Posterior cingulate gyrus (tissue), 11 donors: ENCODE results near the gene NR2F6.
A peak's percentile ranks its signal among the peaks of the same experiment; 100 is the strongest.

Experiments used
- DNase-seq, 10 donors: peaks; one replicate each; pipeline versions ENCODE4 v3.0.0 to v3.0.0-alpha.2; 2020 to 2021; ENCODE audit warnings: mixed read lengths in 3 of 10
- intact Hi-C: fragments of 100-400 bp; cut with DNase I; formaldehyde crosslinking; loops from one replicate; pipeline ENCODE4 v1.15.1; 2023

Gene NR2F6

DNA sequence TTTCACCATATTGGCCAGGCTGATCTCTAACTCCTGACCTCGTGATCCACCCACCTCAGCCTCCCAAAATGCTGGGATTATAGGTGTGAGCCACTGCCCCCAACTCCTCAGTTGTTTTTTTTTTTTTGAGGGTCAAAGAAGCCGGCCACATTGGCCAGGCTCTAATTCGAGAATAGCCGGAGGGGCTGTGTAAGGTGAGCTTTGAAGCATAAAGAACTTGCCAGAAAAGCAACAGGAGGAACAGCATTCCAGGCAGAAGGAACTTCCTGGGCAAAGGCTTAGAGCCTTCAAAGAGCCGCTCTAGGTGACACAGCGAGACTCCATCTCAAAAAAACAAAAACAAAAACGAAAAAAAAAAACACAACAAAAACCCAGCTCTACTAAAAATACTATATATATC lies 20.3 kb upstream of the NR2F6 start:
- intact Hi-C loops = loop anchor here (5.0 to 10.0 kb wide), 2 partner anchors 41 to 51 kb away; partner anchors contain the start of genes DDA1, MRPL34 and USE1

DNA sequence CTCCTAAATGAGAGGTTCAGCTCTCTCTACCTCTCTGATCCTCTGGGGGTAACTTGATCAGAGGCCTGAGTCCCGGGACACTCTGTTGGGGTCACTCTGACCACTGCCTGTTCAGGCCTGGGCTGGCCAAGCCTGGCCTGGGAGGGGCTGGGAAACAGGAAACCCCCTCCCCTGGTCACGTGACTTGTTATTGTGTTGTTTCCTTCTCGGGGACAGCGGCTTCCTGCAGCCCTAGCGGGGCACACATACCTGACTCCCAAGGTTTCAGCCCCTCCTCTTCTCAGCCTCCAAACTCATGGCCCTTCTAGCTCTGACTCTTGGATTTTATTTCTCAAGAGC lies 18.9 kb upstream of the NR2F6 start, which contains the start of gene USHBP1:
USHBP1 (minus strand) TSS at position 105 of the 339 bp plus-strand sequence. CDS start 446 bp downstream, outside the sequence.
- DNase-seq = no peak
- intact Hi-C loops = loop anchor here (10.0 kb wide), 1 partner anchor 50 kb away; the partner anchor contains the start of gene USE1

More for the DNA sequence above, 20.3 kb upstream of the NR2F6 start:
- DNase-seq = no peak

DNA sequence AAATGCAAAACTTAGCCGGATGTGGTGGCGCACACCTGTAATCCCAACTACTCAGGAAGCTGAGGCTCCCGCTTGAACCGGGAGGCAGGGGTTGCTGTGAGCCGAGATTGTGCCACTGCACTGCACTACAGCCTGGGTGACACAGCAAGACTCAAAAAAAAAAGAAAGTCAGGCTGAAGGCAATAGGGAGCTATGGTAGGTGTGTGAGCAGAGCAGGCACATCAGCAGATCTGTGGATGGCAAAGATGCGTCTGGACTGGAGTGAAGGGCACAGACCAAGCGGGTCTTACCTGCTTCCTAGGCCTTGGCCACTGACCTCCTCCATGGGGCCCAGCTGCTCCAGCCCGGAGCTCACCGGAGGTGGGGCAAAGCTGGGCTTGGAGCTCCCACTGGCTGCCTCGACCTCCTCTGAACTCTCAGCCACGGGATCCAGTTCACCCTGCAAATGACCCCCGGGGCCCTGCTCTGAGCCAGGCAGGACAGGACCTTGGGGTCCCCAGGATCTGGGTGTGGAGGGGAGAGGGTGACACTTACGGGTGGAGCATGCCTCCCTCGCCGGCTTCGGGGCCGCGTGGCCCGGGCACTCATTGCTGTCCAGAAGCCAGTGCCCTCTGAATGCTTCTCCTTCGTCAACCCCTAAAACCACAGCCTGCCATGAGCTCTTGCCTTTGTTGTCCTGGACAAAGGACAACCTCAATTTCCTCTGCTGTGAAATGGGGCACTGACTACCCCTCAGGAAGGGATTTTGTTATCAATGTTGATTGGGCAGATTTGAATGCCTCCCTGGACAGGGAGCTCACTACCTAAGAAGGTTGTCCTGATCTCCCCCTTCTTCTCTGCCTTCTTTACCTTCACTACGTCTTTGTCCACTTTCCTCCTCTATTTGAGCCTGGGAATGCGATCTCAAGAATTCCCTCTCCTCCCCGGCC lies 18.3 kb upstream of the NR2F6 start:
- DNase-seq = no peak
- intact Hi-C loops = loop anchor here (10.0 kb wide), 1 partner anchor 49 kb away; the partner anchor contains the start of gene USE1

DNA sequence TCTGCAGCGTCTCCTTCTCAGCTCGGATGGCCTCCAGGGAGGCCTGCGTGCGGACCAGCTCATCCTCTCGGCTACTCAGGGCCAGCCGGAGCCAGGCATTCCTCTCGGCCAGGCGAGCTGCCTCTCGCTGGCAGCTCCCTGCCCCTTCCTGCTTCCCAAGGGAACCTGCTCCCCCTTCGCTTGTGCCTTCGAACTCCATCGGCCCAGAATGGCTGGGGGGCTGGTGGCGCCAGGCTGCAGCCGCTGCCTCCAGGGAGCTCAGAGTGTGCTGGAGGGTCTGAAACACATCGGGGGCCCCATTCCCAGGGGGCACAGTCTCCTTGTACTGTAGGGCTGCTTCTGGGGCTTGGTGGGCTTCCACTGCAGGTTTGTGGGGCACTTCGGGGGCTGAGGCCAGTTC lies 16.8 kb upstream of the NR2F6 start:
- no peak for DNase-seq
- intact Hi-C loops = loop anchor here (10.0 kb wide), 1 partner anchor 48 kb away; the partner anchor contains the start of gene USE1

DNA sequence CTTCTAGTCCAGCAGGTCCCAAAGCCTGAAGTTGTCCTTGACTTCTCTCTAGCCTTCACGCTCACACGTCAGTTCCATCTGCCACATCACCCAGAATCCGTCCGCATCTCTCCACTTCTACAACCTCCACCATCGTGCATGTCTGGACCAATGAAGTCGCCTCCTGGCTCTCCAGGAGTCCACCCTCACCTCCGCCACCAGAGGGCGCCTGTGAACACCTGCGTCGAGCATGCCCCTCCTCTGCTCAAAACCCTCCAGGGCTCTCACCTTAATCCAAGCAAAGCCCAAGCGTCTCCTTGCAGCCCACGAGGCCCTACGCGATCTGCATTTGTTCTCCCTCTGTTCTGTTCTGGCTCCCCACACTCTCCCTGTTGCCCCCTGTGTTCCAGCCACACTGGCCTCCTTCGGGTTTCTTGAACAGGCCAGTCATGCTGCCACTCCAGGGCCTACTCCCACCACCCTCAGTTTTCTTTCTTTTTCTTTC lies 15.2 kb upstream of the NR2F6 start:
- peak in 7 of 10 donors; percentile 31 to 89 (median 68) for DNase-seq
- intact Hi-C loops = loop anchor here (10.0 kb wide), 1 partner anchor 46 kb away; the partner anchor contains the start of gene USE1

DNA sequence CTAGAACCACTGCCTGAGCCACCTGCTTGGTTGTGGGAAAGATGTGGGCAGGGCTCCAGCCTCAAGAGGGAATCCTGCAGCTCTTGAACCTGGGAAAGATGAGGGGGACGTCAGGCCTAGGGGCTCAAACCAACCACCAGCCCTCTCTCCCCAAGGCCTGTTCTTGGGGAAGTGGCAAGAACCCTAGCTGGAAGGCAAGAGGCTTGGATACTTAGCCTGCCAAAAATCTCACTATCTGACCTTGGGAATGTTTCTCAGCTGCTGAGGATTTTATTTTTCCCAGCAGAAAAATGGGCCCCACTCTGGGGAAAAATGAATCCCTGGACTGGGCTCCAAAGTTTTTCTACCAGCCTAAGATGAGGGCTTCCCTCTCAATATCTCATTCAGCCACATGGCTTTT lies 14.2 kb upstream of the NR2F6 start:
- intact Hi-C loops = loop anchor here (10.0 kb wide), 1 partner anchor 45 kb away; the partner anchor contains the start of gene USE1
- DNase-seq = no peak

DNA sequence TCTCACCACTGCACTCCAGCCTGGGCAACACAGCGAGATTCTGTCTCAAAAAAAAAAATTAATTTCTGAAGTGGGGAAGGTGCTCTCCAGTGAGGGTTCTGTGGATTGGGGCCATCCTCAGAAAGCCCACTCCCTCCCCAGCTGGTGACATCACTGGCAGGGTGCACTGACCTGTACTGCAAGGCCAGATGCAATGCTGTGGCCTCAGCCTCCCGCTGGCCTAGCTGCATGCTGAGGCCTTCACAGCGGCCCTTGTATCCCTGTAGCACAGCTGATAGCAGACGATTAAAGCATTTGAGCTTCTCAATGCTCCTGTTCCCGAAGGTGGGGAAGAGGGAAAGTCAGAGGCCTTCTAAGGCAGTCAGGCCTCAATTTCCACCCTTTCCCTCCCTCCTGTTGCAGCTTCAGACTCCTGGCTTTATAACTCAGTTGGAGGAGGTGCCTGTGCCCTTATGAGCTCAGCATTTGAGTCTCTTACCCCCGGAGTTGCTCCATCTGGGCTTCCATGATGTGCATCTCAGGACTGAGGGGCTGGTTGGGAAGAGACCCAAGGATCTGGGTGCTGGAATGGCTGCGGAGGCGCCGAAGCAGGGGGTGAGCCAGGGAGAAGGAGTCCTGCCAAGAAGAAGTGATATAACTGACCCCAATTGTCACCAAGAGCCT lies 13.5 kb upstream of the NR2F6 start:
- intact Hi-C loops = no loop called here
- no peak for DNase-seq

DNA sequence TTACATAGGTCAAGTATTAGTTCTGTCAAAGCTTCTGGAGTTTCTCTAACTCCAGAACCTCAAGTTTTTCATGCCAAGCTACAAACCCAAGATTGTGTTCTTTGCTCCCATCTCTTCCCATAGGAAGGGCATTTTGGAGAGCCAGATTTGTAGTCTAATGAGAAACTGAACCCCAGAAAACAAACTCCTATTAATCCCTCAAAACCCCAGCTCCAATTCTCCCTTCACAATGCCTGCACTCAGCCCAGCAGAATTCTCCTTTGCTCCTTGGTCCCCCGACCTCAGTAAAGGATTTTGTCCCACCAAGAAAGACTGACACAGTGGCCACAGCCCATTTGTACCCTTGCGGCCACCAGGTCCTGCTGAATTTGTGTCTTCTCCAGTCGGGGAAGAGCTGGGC lies 10.4 kb upstream of the NR2F6 start:
- no peak for DNase-seq
- intact Hi-C loops = no loop called here

DNA sequence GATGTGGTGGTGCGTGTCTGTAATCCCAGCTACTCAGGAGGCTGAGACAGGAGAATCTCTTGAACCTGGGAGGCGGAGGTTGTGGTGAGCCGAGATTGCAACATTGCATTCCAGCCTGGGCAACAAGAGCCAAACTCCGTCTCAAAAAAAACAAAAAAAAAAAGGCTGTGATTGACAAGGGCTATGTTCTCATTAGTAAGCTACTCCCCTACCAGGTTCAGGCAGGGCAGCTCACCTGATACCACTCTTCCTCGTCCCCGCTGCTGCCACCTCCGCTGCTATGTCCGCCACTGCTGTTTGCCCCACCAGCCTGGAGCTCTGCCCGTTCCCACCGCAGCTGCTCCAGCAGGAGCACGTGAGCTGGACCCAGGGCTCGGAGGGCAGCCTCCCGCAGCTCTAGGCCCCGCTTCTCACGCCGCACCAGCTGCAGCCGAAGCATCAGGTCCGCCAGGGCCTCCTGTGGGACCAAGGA lies 9.5 kb upstream of the NR2F6 start:
- no peak for DNase-seq
- intact Hi-C loops = no loop called here

DNA sequence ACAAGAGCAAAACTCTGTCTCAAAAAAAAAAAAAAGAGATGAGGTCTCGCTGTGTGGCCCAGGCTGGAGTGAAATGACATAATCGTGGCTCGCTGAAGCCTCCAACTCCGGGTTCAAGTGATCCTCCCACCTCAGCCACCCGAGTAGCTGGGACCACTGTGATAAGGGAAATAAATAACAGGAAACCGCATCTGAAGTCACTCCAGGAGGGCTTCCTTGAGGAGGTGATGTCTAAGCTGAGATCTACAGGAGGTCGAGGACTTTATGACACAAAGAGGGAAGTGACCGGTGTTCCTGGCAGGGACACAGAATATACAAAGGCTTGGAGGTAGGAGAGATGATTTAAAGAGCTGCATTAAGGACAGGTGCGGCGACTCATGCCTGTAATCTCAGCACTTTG lies 8.9 kb upstream of the NR2F6 start:
- intact Hi-C loops = no loop called here

DNA sequence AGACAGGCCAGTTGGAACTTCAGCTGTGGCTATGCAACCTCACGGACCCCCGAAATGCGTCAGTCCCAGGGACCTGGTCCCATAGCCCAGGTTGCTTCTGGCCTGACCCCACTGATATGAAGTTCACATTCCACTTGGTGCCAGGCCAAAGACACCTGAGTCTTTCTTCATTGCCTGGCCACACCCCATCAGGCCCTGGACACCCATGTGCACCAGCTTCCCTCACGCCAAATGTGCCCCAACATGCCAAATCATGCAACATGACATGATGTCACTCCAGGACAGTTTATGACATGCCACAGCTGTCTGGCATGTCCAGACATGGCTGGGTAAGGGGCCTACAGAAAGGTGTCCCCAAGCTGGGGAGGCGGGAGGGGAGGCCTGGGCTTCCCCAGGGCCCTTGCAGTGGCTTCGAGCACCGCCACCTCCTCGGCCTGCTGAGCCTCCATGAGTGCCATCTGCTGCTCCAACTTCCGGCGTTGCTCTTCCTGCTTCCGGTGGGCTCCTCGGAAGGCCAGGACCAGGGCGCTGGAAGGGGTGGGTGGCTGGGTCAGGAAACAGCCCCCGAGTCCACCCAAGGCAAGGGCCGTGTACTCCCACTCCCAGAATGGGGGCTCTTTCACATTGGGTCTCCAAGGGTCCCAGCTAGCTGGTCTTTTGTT lies 4.3 kb upstream of the NR2F6 start:
- intact Hi-C loops = no loop called here
- DNase-seq = no peak

More for the DNA sequence above, 8.9 kb upstream of the NR2F6 start:
- no peak for DNase-seq

DNA sequence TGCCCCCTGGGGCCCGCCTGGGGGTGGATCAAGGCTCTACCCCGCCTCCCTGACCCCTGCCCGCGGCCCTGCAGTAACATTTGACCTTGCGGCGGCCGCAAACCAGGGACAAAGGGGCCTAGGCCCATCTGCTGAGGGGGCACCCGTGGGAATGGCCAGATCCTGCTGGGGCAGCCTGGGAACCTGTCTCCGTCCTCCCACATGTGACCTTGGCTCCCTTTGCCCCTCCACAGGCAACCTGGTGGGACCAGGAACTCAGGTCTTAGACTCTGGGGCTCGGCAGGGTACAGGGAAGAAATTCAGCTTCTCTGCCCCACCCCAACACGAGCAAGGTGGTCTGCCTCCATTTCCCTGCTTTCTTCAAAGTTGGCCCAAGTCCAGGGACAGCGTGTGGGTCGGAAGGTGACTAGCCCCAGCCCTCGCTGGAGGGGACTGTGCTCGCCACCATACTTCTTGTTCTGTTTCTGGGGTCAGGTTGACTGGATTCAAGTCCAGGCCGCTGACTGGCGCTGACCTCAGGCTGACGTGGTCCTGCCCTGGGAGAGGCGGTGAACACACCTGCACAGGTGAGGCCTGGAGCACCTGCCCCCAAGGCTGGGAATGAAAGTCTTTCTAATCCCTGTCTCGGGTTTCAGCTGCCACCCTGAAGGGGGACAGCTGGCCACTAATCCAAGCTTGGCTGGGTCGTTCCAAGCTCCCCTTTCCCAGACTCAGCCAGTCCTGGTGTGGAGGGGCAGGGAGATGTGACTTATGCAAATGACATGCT lies 2.5 kb upstream of the NR2F6 start:
- intact Hi-C loops = no loop called here
- no peak for DNase-seq

DNA sequence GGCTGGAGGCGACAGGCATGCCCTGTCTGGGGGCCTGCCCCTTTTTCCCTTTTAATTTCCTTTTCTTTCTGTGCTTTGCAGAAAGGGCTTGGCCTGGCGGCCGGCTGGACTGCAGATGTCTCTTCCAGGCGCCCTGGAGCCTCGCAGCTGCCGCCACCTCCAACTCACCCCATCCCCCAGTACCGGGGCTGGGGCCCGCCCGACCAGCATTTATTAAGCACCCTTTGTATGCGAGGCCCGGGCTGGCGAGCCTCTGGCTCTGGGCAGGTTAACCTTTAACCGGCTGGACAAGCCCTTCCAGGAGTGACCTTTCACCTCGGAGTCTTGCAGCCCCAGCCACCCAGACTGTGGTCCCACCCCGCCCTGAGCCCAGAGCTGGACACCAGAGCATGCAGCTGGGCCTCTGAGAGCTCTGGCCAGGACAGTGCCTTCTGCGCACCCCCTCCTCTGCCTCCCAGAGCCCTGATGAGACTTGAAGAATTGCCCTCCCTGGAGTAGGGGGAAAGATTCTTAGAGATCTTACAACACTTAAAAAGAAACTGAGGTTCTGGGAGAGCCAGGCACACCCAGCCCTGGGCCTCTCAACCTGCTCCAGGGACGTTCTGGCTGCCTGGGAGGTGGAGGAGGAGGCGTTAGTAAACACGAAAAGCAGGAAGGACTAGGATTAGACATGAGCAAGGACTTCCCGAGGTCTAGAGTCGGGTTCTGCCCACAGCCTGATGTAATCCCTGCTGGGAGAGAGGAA lies 1.1 kb upstream of the NR2F6 start:
- peak in 1 of 10 donors; percentile 87 for DNase-seq
- intact Hi-C loops = no loop called here

DNA sequence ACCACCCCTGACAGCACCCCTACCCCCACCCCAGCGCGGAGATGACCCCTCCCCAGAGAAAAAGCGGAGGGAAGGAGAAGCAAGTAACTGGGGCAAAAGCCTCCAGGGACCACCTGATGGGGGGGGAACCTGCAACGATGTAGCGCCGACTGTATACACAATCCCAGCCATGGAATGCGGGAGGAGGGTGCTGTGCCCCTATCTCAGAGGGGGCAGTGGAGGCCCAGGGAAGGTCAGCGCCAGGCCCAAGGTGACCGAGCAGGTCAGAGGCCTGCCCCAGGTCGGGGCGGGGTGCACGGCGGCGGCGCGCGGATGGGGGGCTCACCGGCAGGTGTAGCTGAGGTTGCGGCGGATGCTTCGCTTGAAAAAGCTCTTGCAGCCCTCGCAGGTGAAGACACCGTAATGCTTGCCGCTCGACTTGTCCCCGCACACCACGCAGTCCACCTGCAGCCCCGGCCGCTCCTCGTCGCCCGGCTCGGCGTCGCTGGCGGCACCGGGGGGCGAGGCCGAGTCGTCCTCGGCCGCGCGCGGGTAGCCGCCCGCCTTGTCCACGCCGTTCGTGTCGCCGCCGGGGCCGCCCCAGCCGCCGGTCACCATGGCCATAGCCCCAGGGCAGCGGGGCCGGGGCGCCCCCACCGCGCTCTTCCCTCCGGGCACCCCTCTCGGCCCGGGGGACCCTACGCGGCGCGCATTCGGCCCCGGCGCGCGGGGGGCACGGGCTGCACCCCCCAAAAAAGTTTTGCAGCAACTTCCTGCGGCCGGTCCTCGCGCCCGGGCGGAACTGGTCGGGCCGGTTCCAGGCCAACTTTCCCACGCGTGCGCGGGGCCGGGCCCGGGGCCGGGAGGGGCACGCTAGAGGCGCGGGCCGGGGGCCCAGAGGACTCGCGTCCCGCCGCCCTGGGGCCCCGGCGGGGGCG lies 843 bp downstream of the NR2F6 start:
- DNase-seq = peak in 2 of 10 donors; percentile 40 to 90
- intact Hi-C loops = no loop called here

DNA sequence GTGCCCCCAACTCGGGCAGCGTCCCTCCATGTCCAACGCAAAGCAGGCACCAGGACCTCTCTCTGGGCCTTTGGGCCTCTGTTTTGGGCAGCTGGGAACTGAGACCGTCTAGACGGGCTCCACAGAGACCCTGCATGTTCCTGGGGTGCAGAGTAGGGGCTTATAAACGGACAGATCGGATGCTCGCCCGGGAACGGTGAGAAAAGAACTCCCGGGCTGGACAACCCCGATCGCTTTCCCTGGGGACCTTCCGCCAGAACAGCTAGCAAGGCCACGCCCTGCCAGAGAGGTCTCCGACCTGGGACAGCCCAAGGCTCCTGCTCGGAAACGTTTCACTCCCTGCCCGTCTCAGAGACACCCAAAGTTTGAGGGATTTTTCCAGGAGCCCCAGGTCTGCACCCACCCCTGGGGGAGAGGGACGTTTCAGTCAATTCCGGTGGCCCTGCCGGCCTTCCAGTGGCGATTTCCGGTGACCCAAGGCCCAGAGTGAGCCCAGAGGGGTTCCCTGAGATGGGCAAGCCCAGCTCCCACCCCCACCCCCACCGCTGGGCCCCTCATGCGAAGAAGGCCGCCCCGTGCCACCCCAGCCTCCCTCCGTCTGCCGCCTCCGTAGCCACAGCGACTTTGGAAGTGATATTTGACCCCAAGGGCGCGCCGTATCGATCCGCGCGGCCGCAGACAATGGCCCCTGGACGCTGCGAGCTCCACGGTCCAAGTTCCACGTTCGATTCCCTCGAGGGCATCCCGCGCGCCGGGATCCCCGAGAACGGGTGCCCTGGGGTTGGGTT lies 1.7 kb downstream of the NR2F6 start:
- intact Hi-C loops = no loop called here
- no peak for DNase-seq

DNA sequence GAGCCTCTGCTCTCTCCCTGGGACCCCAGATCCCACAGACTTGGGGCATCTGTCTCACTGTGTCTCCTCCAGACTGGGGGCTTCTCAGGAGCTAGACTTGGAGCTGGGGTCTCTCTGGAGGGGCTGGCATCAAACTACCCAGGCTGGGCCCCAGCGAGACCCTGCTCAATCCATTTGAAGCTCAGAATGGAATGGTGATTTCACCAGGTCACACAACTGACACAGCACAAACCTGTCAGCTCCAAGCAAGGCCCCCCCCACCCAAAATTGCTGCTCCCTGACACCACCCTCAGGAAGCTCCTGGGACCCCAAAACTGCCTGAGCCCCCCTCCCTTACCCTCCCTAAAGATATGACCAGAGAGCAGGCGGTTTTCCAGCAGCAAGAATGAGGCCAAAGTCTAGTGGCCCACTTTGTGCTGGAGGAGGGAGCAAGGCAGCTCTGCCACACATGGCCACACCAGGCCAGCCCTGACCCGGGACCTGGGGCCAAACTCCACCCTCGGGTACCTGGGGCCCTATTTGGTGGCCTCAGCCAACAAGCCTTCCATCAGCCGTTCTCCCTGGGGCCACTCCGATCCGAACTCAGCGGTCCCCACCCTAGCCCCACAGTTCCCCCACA lies 2.4 kb downstream of the NR2F6 start:
- DNase-seq = no peak
- intact Hi-C loops = no loop called here
